HepG2 (cell line): Measurements from ENCODE around the gene KHK. TPM values are rescaled to one million over a fixed set of nuclear protein-coding genes. Genes with fewer than 3 reads are reported as not detected.
A peak's percentile ranks its signal among the peaks of the same experiment; 100 is the strongest.

Experiments used
- ETV5 ChIP-seq: IDR thresholded peaks from 2 replicates; pipeline ENCODE4 v1.6.1; 2018; ENCODE audit warnings: missing biosample characterization, missing genetic modification reagents, inconsistent platforms, borderline replicate concordance
- FOXC1 ChIP-seq: sonication (generic); formaldehyde crosslinking; IDR thresholded peaks from 2 replicates; pipeline ENCODE4 v1.8.0; 2022; ENCODE audit warnings: mild to moderate bottlenecking, missing genetic modification reagents, borderline replicate concordance
- MAF1 ChIP-seq: sonication (generic); formaldehyde crosslinking; IDR thresholded peaks from 2 replicates; pipeline ENCODE4 v1.5.0; 2020; ENCODE audit warnings: missing genetic modification reagents, borderline replicate concordance
- MTF2 ChIP-seq: sonication (generic); formaldehyde crosslinking; IDR thresholded peaks from 2 replicates; pipeline ENCODE4 v1.5.0; 2020; ENCODE audit warnings: missing genetic modification reagents, borderline replicate concordance
- PRPF4 ChIP-seq: fragments of 200-400 bp; formaldehyde crosslinking; IDR thresholded peaks from 2 replicates; pipeline ENCODE4 v1.6.1; 2016; ENCODE audit warnings: low read length, low read depth; ENCODE audit not compliant: poor library complexity, severe bottlenecking
- RXRA ChIP-seq: sonication (generic); formaldehyde crosslinking; IDR thresholded peaks from 2 replicates; pipeline ENCODE4 v1.5.1; 2020; ENCODE audit warnings: missing genetic modification reagents
- SMC3 ChIP-seq: IDR thresholded peaks from 2 replicates; pipeline ENCODE4 v1.6.1; 2011; ENCODE audit warnings: low read length, improper control_type of control experiment
- SNRNP70 ChIP-seq: fragments of 200-400 bp; formaldehyde crosslinking; IDR thresholded peaks from 2 replicates; pipeline ENCODE4 v1.6.1; 2017; ENCODE audit warnings: mild to moderate bottlenecking, low read depth, low read length, moderate library complexity
- SPEN ChIP-seq: sonication (generic); formaldehyde crosslinking; IDR thresholded peaks from 2 replicates; pipeline ENCODE4 v1.5.1; 2020; ENCODE audit warnings: low read depth, mild to moderate bottlenecking, missing genetic modification reagents
- TMF1 ChIP-seq: sonication (generic); formaldehyde crosslinking; IDR thresholded peaks from 2 replicates; pipeline ENCODE4 v1.8.1; 2022; ENCODE audit warnings: low read depth, missing genetic modification reagents
- ZNF274 ChIP-seq: sonication (generic); formaldehyde crosslinking; IDR thresholded peaks from 2 replicates; pipeline ENCODE4 v1.5.1; 2020; ENCODE audit warnings: mild to moderate bottlenecking, missing genetic modification reagents
- ZNF598 ChIP-seq: sonication (generic); formaldehyde crosslinking; IDR thresholded peaks from 2 replicates; pipeline ENCODE4 v1.5.1; 2020; ENCODE audit warnings: mild to moderate bottlenecking, missing genetic modification reagents, borderline replicate concordance
- ZNF883 ChIP-seq: sonication (generic); formaldehyde crosslinking; IDR thresholded peaks from 2 replicates; pipeline ENCODE4 v1.5.1; 2020; ENCODE audit warnings: mild to moderate bottlenecking, missing genetic modification reagents; ENCODE audit errors: not compliant biosample characterization
- polyA plus RNA-seq, 8 experiments: library from polyadenylated mRNA; depleted of rRNA in 3 of 8; stranded (reverse) in 7 of 8; unstranded in 1 of 8; fragments of >200 nt; fragmentation: Illumina TruSeq in 4 of 8; extraction: Trizol in 4 of 8; gene quantifications; 2 replicates each; pipeline versions ENCODE4 v1.2.1 to v1.2.3, GENCODE V29; 2011 to 2016; ENCODE audit warnings: low read depth in 4 of 8, missing spikeins in 1 of 8, mixed read lengths in 1 of 8; ENCODE audit not compliant: insufficient read depth in 1 of 8
- total RNA-seq, 5 experiments: library from RNA; depleted of rRNA; stranded (reverse); fragments of >200 nt; fragmentation: Illumina TruSeq; extraction: Trizol; gene quantifications; 2 replicates each; pipeline ENCODE4 v1.2.3, GENCODE V29; 2016; ENCODE audit warnings: low read depth in 1 of 5
- TF ChIP-seq, protein P1 (sequence below): sonication (generic); formaldehyde crosslinking; IDR thresholded peaks from 2 replicates; pipeline ENCODE4 v1.9.0; 2022; ENCODE audit warnings: low read depth, missing genetic modification reagents
- TF ChIP-seq, protein P2 (sequence below): sonication (generic); formaldehyde crosslinking; IDR thresholded peaks from 2 replicates; pipeline ENCODE4 v1.5.0; 2020; ENCODE audit warnings: missing genetic modification reagents, mild to moderate bottlenecking, borderline replicate concordance
- TF ChIP-seq, protein P3 (sequence below): sonication (generic); formaldehyde crosslinking; IDR thresholded peaks from 2 replicates; pipeline ENCODE4 v1.5.1; 2020; ENCODE audit warnings: mild to moderate bottlenecking, missing genetic modification reagents, moderate library complexity
- TF ChIP-seq, protein P4 (sequence below): IDR thresholded peaks from 2 replicates; pipeline ENCODE4 v1.6.1; 2018; ENCODE audit warnings: missing genetic modification reagents
- TF ChIP-seq, protein P5 (sequence below): sonication (generic); formaldehyde crosslinking; IDR thresholded peaks from 2 replicates; pipeline ENCODE4 v1.4.0; 2020; ENCODE audit warnings: missing genetic modification reagents

KHK gene
- total and polyA plus RNA-seq, 2 of the 13 experiments (the other 11 are each of a cell fraction or from before 2014, with no cell fraction given): 40.9 to 99.2 TPM

DNA sequence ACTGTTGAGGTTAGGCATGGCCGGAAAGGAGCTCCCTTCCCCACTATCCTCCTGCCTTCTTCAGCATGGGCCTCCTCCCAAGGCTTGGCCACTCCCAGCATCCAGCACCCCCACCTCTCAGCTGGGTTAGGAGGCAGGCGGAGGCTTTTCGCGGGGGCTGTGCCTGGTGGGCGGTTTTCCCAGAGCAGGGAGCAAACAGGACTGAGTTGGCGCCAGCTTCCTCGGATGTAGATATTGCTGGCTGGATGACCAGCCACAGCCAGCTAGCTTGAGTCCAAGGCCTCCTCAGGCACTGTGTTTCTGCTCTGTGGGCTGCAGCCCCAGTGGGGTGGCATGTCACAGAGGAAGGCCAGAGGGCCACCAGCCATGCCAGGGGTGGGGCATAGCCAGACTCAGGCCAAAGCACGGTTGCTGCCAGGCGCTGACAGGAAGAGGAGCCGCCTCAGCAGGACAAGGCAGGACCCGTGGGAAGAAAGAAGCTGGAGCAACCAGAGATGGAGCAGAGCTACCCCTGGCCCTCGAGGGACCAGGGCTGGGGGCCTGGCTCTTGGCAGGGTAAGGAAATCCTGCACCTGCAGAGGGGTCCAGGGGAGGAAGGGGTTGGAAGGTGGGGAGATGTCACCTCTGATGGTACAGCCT lies 62.3 kb downstream of the KHK start, which contains the start of gene TCF23 (continued):
- TF ChIP-seq, protein P1, sequence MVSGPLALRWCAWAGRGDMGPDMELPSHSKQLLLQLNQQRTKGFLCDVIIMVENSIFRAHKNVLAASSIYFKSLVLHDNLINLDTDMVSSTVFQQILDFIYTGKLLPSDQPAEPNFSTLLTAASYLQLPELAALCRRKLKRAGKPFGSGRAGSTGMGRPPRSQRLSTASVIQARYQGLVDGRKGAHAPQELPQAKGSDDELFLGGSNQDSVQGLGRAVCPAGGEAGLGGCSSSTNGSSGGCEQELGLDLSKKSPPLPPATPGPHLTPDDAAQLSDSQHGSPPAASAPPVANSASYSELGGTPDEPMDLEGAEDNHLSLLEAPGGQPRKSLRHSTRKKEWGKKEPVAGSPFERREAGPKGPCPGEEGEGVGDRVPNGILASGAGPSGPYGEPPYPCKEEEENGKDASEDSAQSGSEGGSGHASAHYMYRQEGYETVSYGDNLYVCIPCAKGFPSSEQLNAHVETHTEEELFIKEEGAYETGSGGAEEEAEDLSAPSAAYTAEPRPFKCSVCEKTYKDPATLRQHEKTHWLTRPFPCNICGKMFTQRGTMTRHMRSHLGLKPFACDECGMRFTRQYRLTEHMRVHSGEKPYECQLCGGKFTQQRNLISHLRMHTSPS (CRISPR knock-in tag): 0 out of 2 replicates have a peak, but pooled peaks have one; percentile 44
- TF ChIP-seq PRPF4 (no peak), SMC3 (no peak), TMF1 (CRISPR knock-in tag) (no peak), ETV5 (CRISPR knock-in tag) (no peak), ZNF274 (CRISPR knock-in tag) (peak; percentile 81; the same call in 1 of the 2 replicates), FOXC1 (CRISPR knock-in tag) (peak; percentile 44; the same call in 1 of the 2 replicates), SNRNP70 (no peak), ZNF598 (peak; percentile 62; the same call in 1 of the 2 replicates), SPEN (no peak), MAF1 (CRISPR knock-in tag) (no peak), ZNF883 (CRISPR knock-in tag) (peak; percentile 64), RXRA (CRISPR knock-in tag) (0 out of 2 replicates have a peak, but pooled peaks have one; percentile 14), MTF2 (0 out of 2 replicates have a peak, but pooled peaks have one; percentile 43)
- TF ChIP-seq, protein P2, sequence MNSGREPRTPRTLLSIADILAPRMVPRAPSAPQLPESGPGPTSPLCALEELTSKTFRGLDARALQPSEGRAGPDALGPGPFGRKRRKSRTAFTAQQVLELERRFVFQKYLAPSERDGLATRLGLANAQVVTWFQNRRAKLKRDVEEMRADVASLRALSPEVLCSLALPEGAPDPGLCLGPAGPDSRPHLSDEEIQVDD: no peak
- TF ChIP-seq, protein P3, sequence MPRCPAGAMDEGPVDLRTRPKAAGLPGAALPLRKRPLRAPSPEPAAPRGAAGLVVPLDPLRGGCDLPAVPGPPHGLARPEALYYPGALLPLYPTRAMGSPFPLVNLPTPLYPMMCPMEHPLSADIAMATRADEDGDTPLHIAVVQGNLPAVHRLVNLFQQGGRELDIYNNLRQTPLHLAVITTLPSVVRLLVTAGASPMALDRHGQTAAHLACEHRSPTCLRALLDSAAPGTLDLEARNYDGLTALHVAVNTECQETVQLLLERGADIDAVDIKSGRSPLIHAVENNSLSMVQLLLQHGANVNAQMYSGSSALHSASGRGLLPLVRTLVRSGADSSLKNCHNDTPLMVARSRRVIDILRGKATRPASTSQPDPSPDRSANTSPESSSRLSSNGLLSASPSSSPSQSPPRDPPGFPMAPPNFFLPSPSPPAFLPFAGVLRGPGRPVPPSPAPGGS (CRISPR knock-in tag): peak; percentile 49; the same call in 1 of the 2 replicates
- TF ChIP-seq, protein P4, sequence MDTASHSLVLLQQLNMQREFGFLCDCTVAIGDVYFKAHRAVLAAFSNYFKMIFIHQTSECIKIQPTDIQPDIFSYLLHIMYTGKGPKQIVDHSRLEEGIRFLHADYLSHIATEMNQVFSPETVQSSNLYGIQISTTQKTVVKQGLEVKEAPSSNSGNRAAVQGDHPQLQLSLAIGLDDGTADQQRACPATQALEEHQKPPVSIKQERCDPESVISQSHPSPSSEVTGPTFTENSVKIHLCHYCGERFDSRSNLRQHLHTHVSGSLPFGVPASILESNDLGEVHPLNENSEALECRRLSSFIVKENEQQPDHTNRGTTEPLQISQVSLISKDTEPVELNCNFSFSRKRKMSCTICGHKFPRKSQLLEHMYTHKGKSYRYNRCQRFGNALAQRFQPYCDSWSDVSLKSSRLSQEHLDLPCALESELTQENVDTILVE (CRISPR knock-in tag): no peak
- TF ChIP-seq, protein P5, sequence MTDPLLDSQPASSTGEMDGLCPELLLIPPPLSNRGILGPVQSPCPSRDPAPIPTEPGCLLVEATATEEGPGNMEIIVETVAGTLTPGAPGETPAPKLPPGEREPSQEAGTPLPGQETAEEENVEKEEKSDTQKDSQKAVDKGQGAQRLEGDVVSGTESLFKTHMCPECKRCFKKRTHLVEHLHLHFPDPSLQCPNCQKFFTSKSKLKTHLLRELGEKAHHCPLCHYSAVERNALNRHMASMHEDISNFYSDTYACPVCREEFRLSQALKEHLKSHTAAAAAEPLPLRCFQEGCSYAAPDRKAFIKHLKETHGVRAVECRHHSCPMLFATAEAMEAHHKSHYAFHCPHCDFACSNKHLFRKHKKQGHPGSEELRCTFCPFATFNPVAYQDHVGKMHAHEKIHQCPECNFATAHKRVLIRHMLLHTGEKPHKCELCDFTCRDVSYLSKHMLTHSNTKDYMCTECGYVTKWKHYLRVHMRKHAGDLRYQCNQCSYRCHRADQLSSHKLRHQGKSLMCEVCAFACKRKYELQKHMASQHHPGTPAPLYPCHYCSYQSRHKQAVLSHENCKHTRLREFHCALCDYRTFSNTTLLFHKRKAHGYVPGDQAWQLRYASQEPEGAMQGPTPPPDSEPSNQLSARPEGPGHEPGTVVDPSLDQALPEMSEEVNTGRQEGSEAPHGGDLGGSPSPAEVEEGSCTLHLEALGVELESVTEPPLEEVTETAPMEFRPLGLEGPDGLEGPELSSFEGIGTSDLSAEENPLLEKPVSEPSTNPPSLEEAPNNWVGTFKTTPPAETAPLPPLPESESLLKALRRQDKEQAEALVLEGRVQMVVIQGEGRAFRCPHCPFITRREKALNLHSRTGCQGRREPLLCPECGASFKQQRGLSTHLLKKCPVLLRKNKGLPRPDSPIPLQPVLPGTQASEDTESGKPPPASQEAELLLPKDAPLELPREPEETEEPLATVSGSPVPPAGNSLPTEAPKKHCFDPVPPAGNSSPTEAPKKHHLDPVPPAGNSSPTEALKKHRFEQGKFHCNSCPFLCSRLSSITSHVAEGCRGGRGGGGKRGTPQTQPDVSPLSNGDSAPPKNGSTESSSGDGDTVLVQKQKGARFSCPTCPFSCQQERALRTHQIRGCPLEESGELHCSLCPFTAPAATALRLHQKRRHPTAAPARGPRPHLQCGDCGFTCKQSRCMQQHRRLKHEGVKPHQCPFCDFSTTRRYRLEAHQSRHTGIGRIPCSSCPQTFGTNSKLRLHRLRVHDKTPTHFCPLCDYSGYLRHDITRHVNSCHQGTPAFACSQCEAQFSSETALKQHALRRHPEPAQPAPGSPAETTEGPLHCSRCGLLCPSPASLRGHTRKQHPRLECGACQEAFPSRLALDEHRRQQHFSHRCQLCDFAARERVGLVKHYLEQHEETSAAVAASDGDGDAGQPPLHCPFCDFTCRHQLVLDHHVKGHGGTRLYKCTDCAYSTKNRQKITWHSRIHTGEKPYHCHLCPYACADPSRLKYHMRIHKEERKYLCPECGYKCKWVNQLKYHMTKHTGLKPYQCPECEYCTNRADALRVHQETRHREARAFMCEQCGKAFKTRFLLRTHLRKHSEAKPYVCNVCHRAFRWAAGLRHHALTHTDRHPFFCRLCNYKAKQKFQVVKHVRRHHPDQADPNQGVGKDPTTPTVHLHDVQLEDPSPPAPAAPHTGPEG (CRISPR knock-in tag): no peak
